ENCODE data around the gene KRT33B.

- no peak for TF ChIP-seq POLR2A (IDR thresholded peaks at IDR 0.05)
- TF ChIP-seq CTCF (IDR thresholded peaks at IDR 0.05), result no peak
Measured at GRCh38 chr17:41417127-41417526, 47.5 kb upstream of the KRT33B start.

All from body of pancreas (tissue), 4 donors.